Gastroesophageal sphincter (tissue), 4 donors: ENCODE data around the gene CP. TPM values are rescaled to one million over a fixed set of nuclear protein-coding genes. Genes with fewer than 3 reads are reported as not detected.

Experiments used
- ATAC-seq: fragments of 150-250 bp; one replicate; pipeline ENCODE4 v1.9.1; 2016; ENCODE audit warnings: mild to moderate bottlenecking, moderate library complexity
- H3K27ac ChIP-seq, 4 donors: fragments of 200-600 bp; sonication (generic) in 3 of 4; 1 replicate in 3 of 4; 2 replicates in 1 of 4; pipeline ENCODE4 v1.5.1; 2016 to 2019
- H3K27me3 ChIP-seq: fragments of 200-600 bp; sonication (generic); one replicate; pipeline ENCODE4 v1.5.1; 2019
- H3K36me3 ChIP-seq, 2 donors: fragments of 200-600 bp; sonication (generic); one replicate each; pipeline ENCODE4 v1.5.1; 2019; ENCODE audit warnings: control low read depth in 1 of 2
- H3K4me1 ChIP-seq, 3 donors: fragments of 200-600 bp; sonication (generic); 1 replicate in 2 of 3; 2 replicates in 1 of 3; pipeline ENCODE4 v1.5.1; 2016 to 2019; ENCODE audit warnings: control low read depth in 2 of 3
- H3K4me3 ChIP-seq, 2 donors: fragments of 200-600 bp; sonication (generic); one replicate each; pipeline ENCODE4 v1.5.1; 2019; ENCODE audit warnings: mild to moderate bottlenecking in 1 of 2, moderate library complexity in 1 of 2
- H3K9me3 ChIP-seq, 3 donors: fragments of 200-600 bp; sonication (generic); one replicate each; pipeline ENCODE4 v1.5.1; 2017 to 2019; ENCODE audit warnings: control low read depth in 2 of 3
- EP300 ChIP-seq: sonication (generic); formaldehyde crosslinking; IDR thresholded peaks from one replicate; pipeline ENCODE4 v1.6.1; 2017; ENCODE audit warnings: antibody characterized with exemption, mild to moderate bottlenecking
- POLR2A ChIP-seq, 2 donors: fragments of 450-650 bp; IDR thresholded peaks; one replicate each; pipeline ENCODE4 v1.6.1; 2017; ENCODE audit warnings: antibody characterized with exemption in 2 of 2, mild to moderate bottlenecking in 2 of 2, moderate library complexity in 1 of 2
- POLR2AphosphoS5 ChIP-seq: sonication (generic); formaldehyde crosslinking; IDR thresholded peaks from one replicate; pipeline ENCODE4 v1.6.1; 2017; ENCODE audit warnings: antibody characterized with exemption
- WGBS, 2 donors: methylation state at CpG; one replicate each; pipeline ENCODE4 v1.1.5; 2018; ENCODE audit warnings: low coverage in 1 of 2; 5-methylcytosine and 5-hydroxymethylcytosine counted together
- total RNA-seq, 4 donors: library from RNA; depleted of rRNA; stranded (reverse); fragments of >200 nt; gene quantifications; one replicate each; pipeline ENCODE4 v1.1.0, GENCODE V29; 2016
- TF ChIP-seq, protein P1 (sequence below), 4 experiments: fragments of 200-600 bp in 2 of 4; fragments of 450-650 bp in 2 of 4; sonication (generic) in 1 of 4; IDR thresholded peaks; one replicate each; pipeline ENCODE4 v1.5.1; 2017 to 2019; ENCODE audit warnings: antibody characterized with exemption in 4 of 4, mild to moderate bottlenecking in 2 of 4, moderate library complexity in 2 of 4

CP gene
- total RNA-seq, 4 donors from 2014 or later: 2.3 to 44.8 (median 12.5) TPM

DNA sequence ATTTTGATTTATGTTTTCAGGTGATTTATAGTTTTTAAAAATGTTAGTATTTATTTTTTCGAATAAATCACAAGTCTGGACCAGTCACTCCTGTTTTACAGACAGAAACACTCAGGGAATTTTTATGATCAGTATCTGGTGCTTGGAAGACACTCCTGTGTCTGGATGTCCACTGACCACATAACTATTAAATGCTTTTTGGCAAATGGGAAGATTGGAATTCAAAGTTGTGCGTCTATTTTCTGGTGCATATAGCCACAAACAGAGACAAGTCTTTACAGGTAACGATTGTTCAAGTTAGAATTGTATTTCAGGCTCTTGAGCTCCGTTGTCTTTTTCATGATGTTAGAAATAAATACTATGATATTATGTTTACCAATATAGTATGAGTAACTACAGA lies 12.2 kb downstream of the CP start:
- TF ChIP-seq POLR2AphosphoS5 (no peak), POLR2A (IDR thresholded peaks at IDR 0.05) (no peak), EP300 (no peak)
- TF ChIP-seq, protein P1, sequence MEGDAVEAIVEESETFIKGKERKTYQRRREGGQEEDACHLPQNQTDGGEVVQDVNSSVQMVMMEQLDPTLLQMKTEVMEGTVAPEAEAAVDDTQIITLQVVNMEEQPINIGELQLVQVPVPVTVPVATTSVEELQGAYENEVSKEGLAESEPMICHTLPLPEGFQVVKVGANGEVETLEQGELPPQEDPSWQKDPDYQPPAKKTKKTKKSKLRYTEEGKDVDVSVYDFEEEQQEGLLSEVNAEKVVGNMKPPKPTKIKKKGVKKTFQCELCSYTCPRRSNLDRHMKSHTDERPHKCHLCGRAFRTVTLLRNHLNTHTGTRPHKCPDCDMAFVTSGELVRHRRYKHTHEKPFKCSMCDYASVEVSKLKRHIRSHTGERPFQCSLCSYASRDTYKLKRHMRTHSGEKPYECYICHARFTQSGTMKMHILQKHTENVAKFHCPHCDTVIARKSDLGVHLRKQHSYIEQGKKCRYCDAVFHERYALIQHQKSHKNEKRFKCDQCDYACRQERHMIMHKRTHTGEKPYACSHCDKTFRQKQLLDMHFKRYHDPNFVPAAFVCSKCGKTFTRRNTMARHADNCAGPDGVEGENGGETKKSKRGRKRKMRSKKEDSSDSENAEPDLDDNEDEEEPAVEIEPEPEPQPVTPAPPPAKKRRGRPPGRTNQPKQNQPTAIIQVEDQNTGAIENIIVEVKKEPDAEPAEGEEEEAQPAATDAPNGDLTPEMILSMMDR (IDR thresholded peaks at IDR 0.05): no peak
- Histone ChIP-seq H3K4me3 (no peak overlapping the region), H3K27me3 (no peaks in the 10 kb centered on the region), H3K9me3 (no peaks in the 10 kb centered on the region), H3K4me1 (no peaks in the 10 kb centered on the region), H3K27ac (no peak overlapping the region), H3K36me3 (no peaks in the 10 kb centered on the region)
- 79 to 80% methylated on average over 3 to 4 of the region's 4 CpGs for WGBS, 2 donors
- no peak for ATAC-seq

GRCh38 chr3:149207475-149207874 lies 14.2 kb downstream of the CP start:
- no peaks in the 10 kb centered on the region for H3K36me3 ChIP-seq
- no peak overlapping the region for H3K4me3 ChIP-seq
- 85% methylated on average over 2 of the region's 2 CpGs; no CpG with 5 or more reads in 1 of the 2 donors for WGBS, 2 donors
- no peak for ATAC-seq
- no peaks in the 10 kb centered on the region for H3K4me1 ChIP-seq
- no peaks in the 10 kb centered on the region for H3K27me3 ChIP-seq
- H3K27ac ChIP-seq: no peak overlapping the region
- H3K9me3 ChIP-seq: no peaks in the 10 kb centered on the region
- TF ChIP-seq EP300 (no peak), POLR2A (IDR thresholded peaks at IDR 0.05) (no peak), POLR2AphosphoS5 (no peak)
- TF ChIP-seq, protein P1 (IDR thresholded peaks at IDR 0.05): no peak

DNA sequence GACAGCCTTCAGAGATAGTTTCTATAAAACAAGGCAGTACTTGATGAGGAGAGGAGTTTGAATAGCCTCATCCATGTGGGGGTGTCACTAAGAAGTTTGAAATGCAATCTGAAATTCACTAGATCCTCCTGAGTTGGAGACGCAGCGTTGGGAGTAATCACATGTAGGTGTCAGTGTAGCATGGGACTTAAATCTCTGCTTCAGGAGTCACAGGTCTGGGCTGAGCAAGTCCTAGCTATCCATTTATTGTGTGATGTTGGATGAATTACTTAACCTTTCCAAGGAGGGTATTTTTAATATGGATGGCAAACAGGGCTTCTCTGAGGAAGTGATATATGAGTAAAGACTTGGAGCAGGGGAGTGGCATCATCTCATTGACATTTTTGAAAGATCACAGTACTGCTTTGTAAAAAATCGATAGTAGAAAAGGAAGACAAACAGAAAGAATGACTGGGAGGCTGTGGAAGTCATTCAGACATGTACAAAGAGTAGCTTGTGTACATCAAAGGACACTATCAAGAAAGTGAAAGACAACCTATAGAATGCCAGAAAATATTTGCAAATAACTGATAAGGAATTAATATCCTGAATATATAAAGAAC lies 17.1 kb downstream of the CP start:
- no peaks in the 10 kb centered on the region for H3K4me1 ChIP-seq
- TF ChIP-seq EP300 (no peak), POLR2AphosphoS5 (no peak), POLR2A (IDR thresholded peaks at IDR 0.05) (no peak)
- TF ChIP-seq, protein P1 (IDR thresholded peaks at IDR 0.05): no peak
- H3K27ac ChIP-seq: no peak overlapping the region
- no peaks in the 10 kb centered on the region for H3K36me3 ChIP-seq
- WGBS, 2 donors: 83 to 100% methylated on average over 2 to 3 of the region's 3 CpGs
- no peaks in the 10 kb centered on the region for H3K9me3 ChIP-seq
- no peak overlapping the region for H3K4me3 ChIP-seq
- H3K27me3 ChIP-seq: no peaks in the 10 kb centered on the region
- no peak for ATAC-seq

DNA sequence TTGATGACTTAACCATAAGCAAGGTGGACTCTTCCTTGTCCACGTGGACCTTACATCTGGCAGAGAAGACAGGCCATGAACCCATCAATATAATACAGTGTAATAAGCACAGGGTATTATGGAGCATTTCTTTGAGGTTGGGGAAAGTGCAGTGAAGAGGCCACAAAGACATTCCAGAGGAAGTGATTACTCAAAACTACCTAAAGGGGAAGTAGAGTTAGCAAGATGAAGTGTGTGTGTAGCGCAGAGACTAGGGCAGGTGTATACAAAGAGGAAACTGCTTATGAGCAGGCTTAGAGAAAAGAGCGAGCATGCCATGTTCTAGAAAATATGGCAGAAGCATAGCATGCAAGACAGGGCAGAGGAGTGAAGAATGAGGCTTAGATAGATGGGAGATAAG lies 17.9 kb downstream of the CP start:
- no peak for ATAC-seq

DNA sequence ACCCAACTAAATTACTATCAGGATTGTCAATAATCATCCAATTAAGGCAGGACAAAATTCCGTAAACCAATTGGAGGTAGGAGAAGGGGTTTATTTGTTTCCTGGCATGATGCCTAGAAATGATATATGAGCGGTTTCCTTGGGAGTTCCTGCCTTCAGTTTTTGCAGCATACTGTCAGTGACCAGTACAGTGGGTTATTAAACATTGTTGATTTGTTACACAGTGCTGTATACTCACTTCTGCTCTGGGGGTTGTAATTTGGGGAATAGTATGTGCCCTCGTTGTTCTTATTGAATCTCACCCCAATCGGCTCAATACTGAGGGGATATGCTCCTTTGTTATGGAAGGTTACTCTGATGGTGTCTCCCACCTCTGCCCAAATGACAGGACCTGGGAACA lies 22.2 kb downstream of the CP start:
- no peak overlapping the region for H3K27ac ChIP-seq
- TF ChIP-seq, protein P1 (IDR thresholded peaks at IDR 0.05): no peak
- no peak for TF ChIP-seq EP300
- no peak for TF ChIP-seq POLR2AphosphoS5
- no peak for TF ChIP-seq POLR2A (IDR thresholded peaks at IDR 0.05)
- ATAC-seq: no peak
- H3K27me3 ChIP-seq: peaks cover 3% of the 10 kb centered on the region
- H3K36me3 ChIP-seq: no peaks in the 10 kb centered on the region
- no peak overlapping the region for H3K4me3 ChIP-seq
- no peaks in the 10 kb centered on the region for H3K9me3 ChIP-seq
- WGBS, 2 donors: 25 to 27% methylated on average over 4 of the region's 4 CpGs
- H3K4me1 ChIP-seq: no peaks in the 10 kb centered on the region

More for the DNA sequence above, 17.9 kb downstream of the CP start:
- H3K27me3 ChIP-seq: no peaks in the 10 kb centered on the region
- H3K36me3 ChIP-seq: no peaks in the 10 kb centered on the region
- WGBS, 2 donors: 80 to 87% methylated on average over 2 to 3 of the region's 3 CpGs
- H3K4me1 ChIP-seq: no peaks in the 10 kb centered on the region
- H3K27ac ChIP-seq: no peak overlapping the region
- no peaks in the 10 kb centered on the region for H3K9me3 ChIP-seq
- TF ChIP-seq EP300: no peak
- TF ChIP-seq, protein P1 (IDR thresholded peaks at IDR 0.05): no peak
- no peak for TF ChIP-seq POLR2A (IDR thresholded peaks at IDR 0.05)
- TF ChIP-seq POLR2AphosphoS5: no peak
- no peak overlapping the region for H3K4me3 ChIP-seq
